ENCODE measurements around the gene TTYH3. TPM values are rescaled to one million over a fixed set of nuclear protein-coding genes. Genes with fewer than 3 reads are reported as not detected.

Gene TTYH3
- total and polyA plus RNA-seq, 2 of the 8 experiments (the other 6 are each of a cell fraction or from before 2014, with no cell fraction given) = 66.2 to 169 TPM

DNA sequence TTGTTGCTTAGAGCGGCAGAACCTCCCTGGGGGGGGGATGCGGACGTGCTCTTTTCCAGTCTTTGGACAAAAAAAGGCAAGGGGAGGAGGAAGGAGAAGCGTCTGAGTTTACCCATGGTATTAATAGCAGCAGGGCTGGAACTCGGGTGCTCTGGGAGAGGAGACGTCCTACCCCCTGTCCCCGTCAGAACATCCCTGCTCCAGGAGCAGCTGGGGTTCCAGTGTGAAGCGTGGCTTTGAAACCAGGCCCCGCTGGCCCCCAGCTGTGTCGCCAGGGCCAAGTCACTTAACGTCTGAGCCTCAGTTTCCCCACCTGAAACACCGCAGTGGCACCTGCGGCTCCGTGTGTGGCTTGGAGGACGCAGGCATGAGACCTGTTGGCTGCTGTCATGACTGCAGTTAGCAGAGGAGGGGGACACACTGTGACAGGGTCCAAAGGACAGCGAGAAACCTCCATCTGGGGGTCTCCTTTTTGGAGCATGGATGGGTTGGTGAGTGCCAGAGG, 57.6 kb downstream of the TTYH3 start:
- 86% methylated on average over 15 of the region's 16 CpGs; no CpG with 5 or more reads in 1 of the 2 experiments for WGBS, 2 experiments (ENCODE audit: extremely low coverage in 1 of 2, insufficient coverage in 1 of 2, insufficient read length in 1 of 2, insufficient replicate concordance in 2 of 2, low coverage in 1 of 2, low lambda C conversion rate in 2 of 2, missing lambda C conversion rate in 1 of 2)
- H4K8ac ChIP-seq (ENCODE audit: extremely low read depth, insufficient read depth, low read length) = no peak overlapping the region
- H3K23me2 ChIP-seq (ENCODE audit: low read depth, low read length) = peaks cover 3% of the 10 kb centered on the region; the same call in 1 of the 2 replicates
- H2BK15ac ChIP-seq (ENCODE audit: low read length) = peak overlapping the region; percentile 72; the same call in 1 of the 2 replicates
- H3K14ac ChIP-seq (ENCODE audit: insufficient read length) = no peak overlapping the region
- H4K20me1 ChIP-seq (replicated peaks in 1 of 2; ENCODE audit: control insufficient read depth in 1 of 2, insufficient read depth in 2 of 2, low read length in 2 of 2) = no peaks in the 10 kb centered on the region
- H2BK12ac ChIP-seq (ENCODE audit: low read depth, low read length) = no peak overlapping the region
- H3K9ac ChIP-seq (replicated peaks in 1 of 4; ENCODE audit: extremely low read depth in 1 of 4, low read depth in 3 of 4, low read length in 3 of 4) = no peak overlapping the region
- H3K4me3 ChIP-seq (ENCODE audit: extremely low read depth in 1 of 4, insufficient read depth in 2 of 4, low read depth in 3 of 4, low read length in 4 of 4) = no peak overlapping the region
- no peaks in the 10 kb centered on the region; a peak in 1 of 4 replicates for H3K9me3 ChIP-seq (ENCODE audit: insufficient read depth in 2 of 2, low read depth in 1 of 2, low read length in 1 of 2)
- peaks cover 0 to 11% (median 8%) of the 10 kb centered on the region in 4 experiments; a peak in 5 of 7 replicates for H3K4me1 ChIP-seq (replicated peaks in 1 of 4; ENCODE audit: control insufficient read depth in 3 of 4, insufficient read depth in 4 of 4, low read length in 3 of 4)
- no peak overlapping the region for H4K5ac ChIP-seq (ENCODE audit: insufficient read length, low read depth, low read length)
- H3K27ac ChIP-seq (ENCODE audit: low read depth, low read length) = no peak overlapping the region
- no peak overlapping the region for H2BK5ac ChIP-seq (ENCODE audit: low read depth, low read length)
- FAIRE-seq (no peak), DNase-seq (ENCODE audit: low read depth in 1 of 2, low spot score in 2 of 2) (no peak)
- no peak overlapping the region for H3K23ac ChIP-seq (ENCODE audit: insufficient read length)
- no peaks in the 10 kb centered on the region for H3K79me2 ChIP-seq (ENCODE audit: control insufficient read depth in 1 of 2, insufficient read depth in 2 of 2, low read length in 2 of 2)
- no peak overlapping the region; a peak in 1 of 4 replicates for H3K4me2 ChIP-seq (ENCODE audit: insufficient read depth in 1 of 2, low read depth in 2 of 2, low read length in 2 of 2)
- no peak overlapping the region for H4K91ac ChIP-seq (replicated peaks; ENCODE audit: insufficient read length, low read length)
- ChIA-PET POLR2A (ENCODE audit: partially characterized antibody) (no interaction called here), CTCF (ENCODE audit: partially characterized antibody) (interaction anchor here (0.7 to 7.6 kb wide), 11 partner anchors 7 to 258 kb away, joined by 3 to 92 read pairs (median 5); no protein-coding TSS in a partner anchor)
- H3K36me3 ChIP-seq (ENCODE audit: control insufficient read depth in 2 of 4, insufficient read depth in 4 of 4, low read length in 3 of 4) = no peaks in the 10 kb centered on the region; a peak in 1 of 8 replicates
- no peak overlapping the region for H2AFZ ChIP-seq (ENCODE audit: low read length)
- H2AK5ac ChIP-seq (ENCODE audit: low read depth, low read length) = no peak overlapping the region; the same call in 1 of the 2 replicates
- peaks cover 3% of the 10 kb centered on the region; the same call in 1 of the 2 replicates for H3K79me1 ChIP-seq (ENCODE audit: low read depth, low read length)
- no peak for TF ChIP-seq SRF (IDR thresholded peaks at IDR 0.05; ENCODE audit: low read depth, low read length)
- TF ChIP-seq EGR1 (IDR thresholded peaks at IDR 0.05; ENCODE audit: borderline replicate concordance, low read depth, low read length) = no peak
- TF ChIP-seq GTF2F1 (IDR thresholded peaks at IDR 0.05; ENCODE audit: borderline replicate concordance, low read depth, low read length) = no peak
- no peak for TF ChIP-seq TAF7 (optimal IDR thresholded peaks at IDR 0.05; ENCODE audit: borderline replicate concordance, low read depth, low read length)
- TF ChIP-seq BRCA1 (IDR thresholded peaks at IDR 0.05; ENCODE audit: low read depth, low read length) = no peak
- no peak for TF ChIP-seq EZH2 (IDR thresholded peaks at IDR 0.05; ENCODE audit: low read depth, low read length, severe bottlenecking)
- no peak for TF ChIP-seq TBP (IDR thresholded peaks at IDR 0.05; ENCODE audit: low read depth, low read length)
- TF ChIP-seq CBX5 (IDR thresholded peaks at IDR 0.05; ENCODE audit: low read depth, low read length) = no peak
- no peak for TF ChIP-seq CEBPB (IDR thresholded peaks at IDR 0.05; ENCODE audit: low read depth, low read length)
- no peak for TF ChIP-seq CHD1 (IDR thresholded peaks at IDR 0.05; ENCODE audit: low read depth, low read length)
- H3K18ac ChIP-seq (ENCODE audit: extremely low read depth, low read length) = no peak overlapping the region
- H2BK20ac ChIP-seq (ENCODE audit: low read length) = no peak overlapping the region
- H3K4ac ChIP-seq (replicated peaks; ENCODE audit: insufficient read length, low read depth, low read length) = no peak overlapping the region
- H3K56ac ChIP-seq (replicated peaks; ENCODE audit: insufficient read length, low read depth, low read length) = no peak overlapping the region
- H2BK120ac ChIP-seq (replicated peaks; ENCODE audit: low read depth, low read length) = no peak overlapping the region
- peaks cover 7 to 34% (median 30%) of the 10 kb centered on the region in 4 experiments for H3K27me3 ChIP-seq (replicated peaks in 1 of 4; ENCODE audit: control insufficient read depth in 3 of 4, extremely low read depth in 1 of 4, insufficient read depth in 3 of 4, low read length in 3 of 4)

All from H1 (cell line).